Progenitor cell of endocrine pancreas (in vitro differentiated cells): Measurements from ENCODE around the gene KNSTRN. TPM values are rescaled to one million over a fixed set of nuclear protein-coding genes. Genes with fewer than 3 reads are reported as not detected.

Experiments used
- DNase-seq: peaks from one replicate; pipeline ENCODE4 v3.0.0; 2021; ENCODE audit warnings: low spot score; ENCODE audit not compliant: unreplicated experiment
- H3K27ac Mint-ChIP-seq: 2 replicates; pipeline ENCODE4 v1.8.0; 2021; ENCODE audit warnings: mild to moderate bottlenecking, moderate library complexity, mixed read lengths
- H3K27me3 Mint-ChIP-seq: 2 replicates; pipeline ENCODE4 v1.8.0; 2021; ENCODE audit warnings: mixed read lengths
- H3K36me3 Mint-ChIP-seq: 2 replicates; pipeline ENCODE4 v1.8.0; 2022; ENCODE audit warnings: mixed read lengths; ENCODE audit not compliant: insufficient read depth
- H3K4me1 Mint-ChIP-seq: 2 replicates; pipeline ENCODE4 v1.8.0; 2021; ENCODE audit warnings: low read depth, mixed read lengths
- H3K4me3 Mint-ChIP-seq: 2 replicates; pipeline ENCODE4 v1.8.0; 2021; ENCODE audit warnings: low read depth, mild to moderate bottlenecking, moderate library complexity, mixed read lengths
- H3K9me3 Mint-ChIP-seq: 2 replicates; pipeline ENCODE4 v1.8.0; 2021; ENCODE audit warnings: low read depth, mixed read lengths
- CTCF ChIP-seq: fragments of 200-600 bp; sonication (generic); IDR thresholded peaks from one replicate; pipeline ENCODE4 v1.5.0; 2021; ENCODE audit warnings: antibody characterized with exemption, mild to moderate bottlenecking; ENCODE audit not compliant: unreplicated experiment
- total RNA-seq: library from RNA; stranded (reverse); gene quantifications from 2 replicates; pipeline ENCODE4 v1.2.1, GENCODE V29; 2021

Gene KNSTRN
- total RNA-seq, 1 donor from 2014 or later = 44.8 TPM

GRCh38 chr15:40368719-40369473 is 13.6 kb upstream of the KNSTRN start:
- H3K4me1 Mint-ChIP-seq = no peaks in the 10 kb centered on the region
- no peak overlapping the region for H3K27ac Mint-ChIP-seq
- no peak for DNase-seq
- no peaks in the 10 kb centered on the region for H3K36me3 Mint-ChIP-seq
- TF ChIP-seq CTCF = no peak
- peaks cover 65% of the 10 kb centered on the region for H3K27me3 Mint-ChIP-seq
- no peak overlapping the region for H3K4me3 Mint-ChIP-seq
- no peaks in the 10 kb centered on the region for H3K9me3 Mint-ChIP-seq

- TF ChIP-seq CTCF = no peak
- Mint-ChIP-seq H3K4me3 (no peak overlapping the region), H3K4me1 (no peaks in the 10 kb centered on the region), H3K27me3 (peaks cover 60% of the 10 kb centered on the region), H3K9me3 (no peaks in the 10 kb centered on the region), H3K36me3 (no peaks in the 10 kb centered on the region), H3K27ac (no peak overlapping the region)
- no peak for DNase-seq
Observed at GRCh38 chr15:40369474-40369869, 13.0 kb upstream of the KNSTRN start.

GRCh38 chr15:40369971-40370370 is 12.6 kb upstream of the KNSTRN start:
- DNase-seq = no peak
- no peaks in the 10 kb centered on the region for H3K9me3 Mint-ChIP-seq
- TF ChIP-seq CTCF = no peak
- no peaks in the 10 kb centered on the region for H3K36me3 Mint-ChIP-seq
- no peaks in the 10 kb centered on the region for H3K4me1 Mint-ChIP-seq
- no peak overlapping the region for H3K27ac Mint-ChIP-seq
- peaks cover 57% of the 10 kb centered on the region for H3K27me3 Mint-ChIP-seq
- no peak overlapping the region for H3K4me3 Mint-ChIP-seq

GRCh38 chr15:40372981-40373380 is 9.5 kb upstream of the KNSTRN start:
- no peak for DNase-seq
- no peak overlapping the region for H3K27ac Mint-ChIP-seq
- peaks cover 29% of the 10 kb centered on the region for H3K27me3 Mint-ChIP-seq
- no peak overlapping the region for H3K4me3 Mint-ChIP-seq
- no peak for TF ChIP-seq CTCF
- no peaks in the 10 kb centered on the region for H3K36me3 Mint-ChIP-seq
- H3K9me3 Mint-ChIP-seq = no peaks in the 10 kb centered on the region
- no peaks in the 10 kb centered on the region for H3K4me1 Mint-ChIP-seq

GRCh38 chr15:40377606-40378005 is 4.9 kb upstream of the KNSTRN start:
- TF ChIP-seq CTCF = no peak
- Mint-ChIP-seq H3K27ac (no peak overlapping the region), H3K9me3 (no peaks in the 10 kb centered on the region), H3K36me3 (no peaks in the 10 kb centered on the region), H3K4me3 (no peak overlapping the region), H3K4me1 (peaks cover 4% of the 10 kb centered on the region), H3K27me3 (peaks cover 6% of the 10 kb centered on the region)
- DNase-seq = no peak
